K562 (cell line): ENCODE measurements around the gene DLGAP3. TPM values are rescaled to one million over a fixed set of nuclear protein-coding genes. Genes with fewer than 3 reads are reported as not detected.

Source experiments
- ATAC-seq: fragments of 200-7000 bp; cut with Tn5 transposase; 3 replicates; pipeline ENCODE4 v1.9.1; 2020; ENCODE audit warnings: moderate library complexity
- BruUV-seq: library from RNA; stranded (reverse); fragments of 400-500 nt; replicated peaks from 2 replicates; lab custom pipeline; 2021; lab: Mats Ljungman, UMichigan
- CTCF ChIA-PET: fragments of 300-600 bp; formaldehyde crosslinking; extraction: SDS; loops from one replicate; lab custom pipeline; 2021; ENCODE audit warnings: low intra/inter-chr PET ratio; lab: Yijun Ruan, JAX
- POLR2A ChIA-PET: fragments of 300-600, 350-650 bp; sonication (Branson Sonifier 250); formaldehyde crosslinking; extraction: SDS; loops from one replicate; lab custom pipeline; 2021; ENCODE audit warnings: antibody characterized with exemption, inconsistent platforms; lab: Yijun Ruan, JAX
- DNase-seq, 4 experiments: peaks; one replicate each; pipeline versions ENCODE4 v3.0.0 to v3.0.0-alpha.2; 2011 to 2018; ENCODE audit warnings: low spot score in 3 of 4, mixed read lengths in 3 of 4; ENCODE audit errors: extremely low read depth in 1 of 4
- FAIRE-seq: peaks from 2 replicates; lab custom pipeline; 2011; peaks lifted over from hg19 to GRCh38; lab: Jason Lieb, UNC
- H2AFZ ChIP-seq: 2 replicates; pipeline ENCODE4 v1.6.0; 2011; ENCODE audit warnings: low read depth, low read length, control low read depth, inconsistent platforms
- H3K27ac ChIP-seq: fragments of 200-600 bp; 3 replicates; pipeline ENCODE4 v1.8.0; 2011; ENCODE audit warnings: low read depth, mild to moderate bottlenecking, control low read depth, inconsistent platforms, low read length, moderate library complexity, mixed read lengths; ENCODE audit errors: extremely low read depth
- H3K27me3 ChIP-seq, 2 experiments: fragments of 300-600 bp in 1 of 2; 2 replicates in 1 of 2; 3 replicates in 1 of 2; pipeline versions ENCODE4 v1.6.0 to v1.8.0; 2011; ENCODE audit warnings: inconsistent platforms in 2 of 2, low read length in 2 of 2, mild to moderate bottlenecking in 1 of 2, mixed read lengths in 1 of 2, moderate library complexity in 1 of 2; ENCODE audit not compliant: control insufficient read depth in 2 of 2, insufficient read depth in 2 of 2
- H3K36me3 ChIP-seq: fragments of 300-600 bp; 3 replicates; pipeline ENCODE4 v1.8.0; 2011; ENCODE audit warnings: mild to moderate bottlenecking, low read length, inconsistent platforms; ENCODE audit not compliant: control insufficient read depth, insufficient read depth
- H3K4me1 ChIP-seq, 2 experiments: fragments of 200-600 bp in 1 of 2; replicated peaks in 1 of 2; 2 replicates in 1 of 2; 3 replicates in 1 of 2; pipeline versions ENCODE4 v1.5.1 to v1.8.0; 2011; ENCODE audit warnings: inconsistent platforms in 2 of 2, low read length in 2 of 2, mild to moderate bottlenecking in 1 of 2, mixed read lengths in 1 of 2, moderate library complexity in 1 of 2; ENCODE audit not compliant: control insufficient read depth in 2 of 2, insufficient read depth in 2 of 2
- H3K4me2 ChIP-seq: 2 replicates; pipeline ENCODE4 v1.6.1; 2011; ENCODE audit warnings: low read length, control low read depth, inconsistent platforms, mixed read lengths; ENCODE audit not compliant: insufficient read depth
- H3K4me3 ChIP-seq: fragments of 200-600 bp; sonication (generic), shearing (Covaris generic); 2 replicates; pipeline ENCODE4 v1.5.1; 2016; ENCODE audit warnings: control low read depth, inconsistent platforms
- H3K79me2 ChIP-seq: fragments of 200-600 bp; 3 replicates; pipeline ENCODE4 v1.8.0; 2011; ENCODE audit warnings: low read length, inconsistent platforms; ENCODE audit not compliant: control insufficient read depth, insufficient read depth
- H3K9ac ChIP-seq, 2 experiments: 2 replicates each; pipeline versions ENCODE4 v1.6.0 to v1.6.1; 2011; ENCODE audit warnings: low read depth in 2 of 2, low read length in 2 of 2, control low read depth in 1 of 2, inconsistent platforms in 1 of 2, mild to moderate bottlenecking in 1 of 2, mixed read lengths in 1 of 2; ENCODE audit not compliant: insufficient read depth in 1 of 2
- H3K9me1 ChIP-seq: one replicate; pipeline ENCODE4 v1.6.0; 2011; ENCODE audit warnings: inconsistent platforms, mild to moderate bottlenecking, low read length, moderate library complexity; ENCODE audit not compliant: control insufficient read depth, insufficient read depth
- H3K9me3 ChIP-seq: replicated peaks from 2 replicates; pipeline ENCODE4 v1.5.1; 2011; ENCODE audit warnings: low read depth, low read length, inconsistent platforms; ENCODE audit not compliant: control insufficient read depth, insufficient read depth
- H4K20me1 ChIP-seq: replicated peaks from 2 replicates; pipeline ENCODE4 v1.6.1; 2011; ENCODE audit warnings: low read length, inconsistent platforms, mixed read lengths; ENCODE audit not compliant: control insufficient read depth, insufficient read depth
- ARID1B ChIP-seq: fragments of 450-650 bp; IDR thresholded peaks from 2 replicates; pipeline ENCODE4 v1.6.1; 2016; ENCODE audit warnings: antibody characterized with exemption, mild to moderate bottlenecking, inconsistent platforms
- ATF4 ChIP-seq: fragments of 450-650 bp; formaldehyde crosslinking; IDR thresholded peaks from 2 replicates; pipeline ENCODE4 v1.4.0; 2022; ENCODE audit warnings: mild to moderate bottlenecking, moderate library complexity
- CUX1 ChIP-seq: fragments of 200-800 bp; sonication (Bioruptor generic); IDR thresholded peaks from 2 replicates; pipeline ENCODE4 v1.6.1; 2016; ENCODE audit warnings: missing genetic modification characterization, missing compliant biosample characterization
- FOXJ2 ChIP-seq: fragments of 200-800 bp; sonication (Bioruptor generic); IDR thresholded peaks from 2 replicates; pipeline ENCODE4 v1.6.1; 2016; ENCODE audit warnings: missing genetic modification characterization, missing compliant biosample characterization
- GTF2F1 ChIP-seq: IDR thresholded peaks from 2 replicates; pipeline ENCODE4 v1.6.1; 2011; ENCODE audit warnings: low read depth, low read length, improper control_type of control experiment
- MBD1 ChIP-seq: fragments of 250-450 bp; sonication (Bioruptor Pico); IDR thresholded peaks from 2 replicates; pipeline ENCODE4 v1.8.0; 2022; ENCODE audit warnings: inconsistent platforms
- NKRF ChIP-seq: fragments of 450-650 bp; IDR thresholded peaks from 2 replicates; pipeline ENCODE4 v1.6.1; 2016; ENCODE audit warnings: borderline replicate concordance
- RB1 ChIP-seq: fragments of 450-650 bp; IDR thresholded peaks from 2 replicates; pipeline ENCODE4 v1.6.1; 2017; ENCODE audit warnings: low read depth, mild to moderate bottlenecking
- SMAD4 ChIP-seq: fragments of 250-450 bp; sonication (Bioruptor Pico); conservative IDR thresholded peaks from 2 replicates; pipeline ENCODE4 v1.8.0; 2021; ENCODE audit warnings: inconsistent platforms, mild to moderate bottlenecking, moderate library complexity
- SMC3 ChIP-seq: conservative IDR thresholded peaks from 2 replicates; pipeline ENCODE4 v1.6.1; 2011; ENCODE audit warnings: low read depth, low read length, improper control_type of control experiment; ENCODE audit not compliant: insufficient read depth
- SNRNP70 ChIP-seq: fragments of 200-400 bp; formaldehyde crosslinking; optimal IDR thresholded peaks from 2 replicates; pipeline ENCODE3; 2017; ENCODE audit warnings: low read depth, low read length
- TARDBP ChIP-seq: fragments of 450-650 bp; IDR thresholded peaks from 2 replicates; pipeline ENCODE4 v1.6.1; 2016
- TEAD2 ChIP-seq: fragments of 450-650 bp; IDR thresholded peaks from 2 replicates; pipeline ENCODE4 v1.6.1; 2016; ENCODE audit warnings: missing genetic modification characterization, control low read depth, missing compliant biosample characterization
- ZNF436 ChIP-seq: fragments of 250-450, 450-650 bp; sonication (Bioruptor Pico); formaldehyde crosslinking; IDR thresholded peaks from 2 replicates; pipeline ENCODE4 v1.7.0; 2020; ENCODE audit warnings: mild to moderate bottlenecking
- WGBS: fragments of 100-300 bp; shearing (Covaris generic); methylation state at CpG from one replicate; pipeline ENCODE4 v1.1.6; 2016; ENCODE audit warnings: low coverage, mixed read lengths; ENCODE audit not compliant: insufficient coverage; ENCODE audit errors: missing lambda C conversion rate; 5-methylcytosine and 5-hydroxymethylcytosine counted together
- in situ Hi-C: fragments of 300-500 bp; cut with MboI; formaldehyde crosslinking; loops from 4 replicates; pipeline ENCODE4 v1.15.0; 2018; ENCODE audit warnings: inconsistent platforms, mixed read lengths
- intact Hi-C: fragments of 100-400 bp; cut with micrococcal nuclease; formaldehyde crosslinking; loops from 2 replicates; pipeline ENCODE4 v1.14.2; 2022
- polyA plus RNA-seq, 8 experiments: library from polyadenylated mRNA; depleted of rRNA in 4 of 8; stranded (reverse) in 5 of 8; unstranded in 3 of 8; fragments of >200 nt; fragmentation: Nextera tagmentation in 2 of 8; fragmentation: Illumina TruSeq in 1 of 8; extraction: Ambion mirVana in 2 of 8; extraction: Trizol in 1 of 8; gene quantifications; 2 replicates each; pipeline versions ENCODE4 v1.2.1 to v1.2.3, GENCODE V29; 2011 to 2014; ENCODE audit warnings: inconsistent platforms in 1 of 8, missing spikeins in 1 of 8
- total RNA-seq, 7 experiments: library from RNA; depleted of rRNA in 6 of 7; stranded (reverse); fragments of >200 nt in 6 of 7; fragmentation: Illumina TruSeq in 2 of 7; extraction: Trizol in 2 of 7; gene quantifications; 2 replicates each; pipeline versions ENCODE4 v1.2.1 to v1.2.3, GENCODE V29; 2011 to 2021; ENCODE audit warnings: low replicate concordance in 1 of 7

DLGAP3 gene
- total and polyA plus RNA-seq, 9 of the 15 experiments (the other 6 are each of a cell fraction or from before 2014, with no cell fraction given) = 0.01 to 0.16 (median 0.07) TPM; not detected in 6

GRCh38 chr1:34899471-34899870 lies 30.0 kb downstream of the DLGAP3 start:
- no peaks in the 10 kb centered on the region for H3K36me3 ChIP-seq
- no peak for FAIRE-seq
- ChIA-PET POLR2A (interaction anchor here (0.5 to 1.8 kb wide), 3 partner anchors 11 to 286 kb away, joined by 3 to 4 read pairs (median 3); no protein-coding TSS in a partner anchor), CTCF (no interaction called here)
- BruUV-seq = no TSS peak
- no peaks in the 10 kb centered on the region for H3K9me1 ChIP-seq
- intact Hi-C loops (no loop called here), in situ Hi-C loops (no loop called here)
- no peak overlapping the region for H3K9ac ChIP-seq
- peaks cover 3% of the 10 kb centered on the region; the same call in 1 of the 2 replicates for H4K20me1 ChIP-seq
- DNase-seq = no peak
- peaks cover 45 to 48% of the 10 kb centered on the region in 2 experiments for H3K27me3 ChIP-seq
- H3K79me2 ChIP-seq = no peaks in the 10 kb centered on the region
- H3K9me3 ChIP-seq = no peaks in the 10 kb centered on the region
- H3K27ac ChIP-seq = no peak overlapping the region
- H3K4me3 ChIP-seq = no peak overlapping the region
- peaks cover 0 to 3% of the 10 kb centered on the region in 2 experiments; a peak in 1 of 5 replicates for H3K4me1 ChIP-seq
- ATAC-seq = no peak
- no peak overlapping the region for H3K4me2 ChIP-seq
- WGBS = 0% methylated on average over 4 of the region's 4 CpGs
- H2AFZ ChIP-seq = no peak overlapping the region
- TF ChIP-seq SMC3 (no peak), MBD1 (CRISPR knock-in tag) (no peak), GTF2F1 (no peak), SNRNP70 (no peak), ATF4 (CRISPR knock-in tag) (no peak), ARID1B (no peak), TARDBP (no peak), CUX1 (no peak), TEAD2 (tag) (no peak), SMAD4 (CRISPR knock-in tag) (no peak), ZNF436 (CRISPR knock-in tag) (no peak), FOXJ2 (tag) (no peak), NKRF (no peak), RB1 (no peak)
